ELF-1 (cell line): Measurements from ENCODE around the gene IL3RA.
"Not testable (repeated sequence)": the region's sequence is repeated elsewhere in the genome, so short reads cannot be mapped to it uniquely, and the experiment has no call there.

ENCODE experiments used
- DNase-seq: peaks from one replicate; pipeline ENCODE4 v3.0.0-alpha.2; 2016; ENCODE audit warnings: low read depth, low spot score

Gene IL3RA

GRCh38 chrX:1336331-1336943 is at the start of gene IL3RA:
Gene IL3RA, plus strand, starts transcription at chrX:1336785. Its CDS starts 4,981 bp downstream, at chrX:1341766.
- DNase-seq: no peak

- no peak for DNase-seq
Measured at GRCh38 chrX:1289535-1289934, 47.0 kb upstream of the IL3RA start.

- DNase-seq: no peak
Measured at GRCh38 chrX:1291110-1291740, 45.4 kb upstream of the IL3RA start.

- DNase-seq: peak; percentile 41
Measured at GRCh38 chrX:1292575-1293290, 43.9 kb upstream of the IL3RA start.

GRCh38 chrX:1294301-1295067 is 42.1 kb upstream of the IL3RA start:
- DNase-seq: no peak

- DNase-seq: no peak
Measured at GRCh38 chrX:1295550-1295949, 41.0 kb upstream of the IL3RA start.

- DNase-seq: not testable (repeated sequence)
Measured at GRCh38 chrX:1297591-1297990, 39.0 kb upstream of the IL3RA start.

GRCh38 chrX:1300449-1300848 is 36.1 kb upstream of the IL3RA start:
- DNase-seq: peak; percentile 70

- DNase-seq: no peak
Measured at GRCh38 chrX:1305411-1305810, 31.2 kb upstream of the IL3RA start.

- DNase-seq: no peak
Measured at GRCh38 chrX:1306909-1307625, 29.5 kb upstream of the IL3RA start.

GRCh38 chrX:1307626-1308340 is 28.8 kb upstream of the IL3RA start:
- DNase-seq: no peak

GRCh38 chrX:1308476-1308875 is 28.1 kb upstream of the IL3RA start:
- DNase-seq: no peak

- DNase-seq: not testable (repeated sequence)
Measured at GRCh38 chrX:1308917-1309316, 27.7 kb upstream of the IL3RA start.

- no peak for DNase-seq
Measured at GRCh38 chrX:1313788-1314187, 22.8 kb upstream of the IL3RA start.

- DNase-seq: no peak
Measured at GRCh38 chrX:1316527-1316926, 20.1 kb upstream of the IL3RA start.

- no peak for DNase-seq
Measured at GRCh38 chrX:1321674-1322073, 14.9 kb upstream of the IL3RA start.

- no peak for DNase-seq
Measured at GRCh38 chrX:1322393-1322792, 14.2 kb upstream of the IL3RA start.

- peak; percentile 86 for DNase-seq
Measured at GRCh38 chrX:1323315-1323714, 13.3 kb upstream of the IL3RA start.

- no peak for DNase-seq
Measured at GRCh38 chrX:1325515-1326116, 11.0 kb upstream of the IL3RA start.

GRCh38 chrX:1327651-1328304 is 8.8 kb upstream of the IL3RA start:
- DNase-seq: no peak
